SK-N-SH treated with all-trans-retinoic acid at 6 μM for 48 hours (cell line): ENCODE data around the gene ATP5MG.

ENCODE experiments used
- ATAC-seq: fragments of 200-7000 bp; cut with Tn5 transposase; 3 replicates; pipeline ENCODE4 v1.9.1; 2020; ENCODE audit warnings: mild to moderate bottlenecking, moderate library complexity
- ESRRG ChIP-seq: fragments of 250-450 bp; sonication (Bioruptor Pico); IDR thresholded peaks from 2 replicates; pipeline ENCODE4 v1.6.1; 2021; ENCODE audit warnings: mild to moderate bottlenecking
- GLIS3 ChIP-seq: fragments of 250-450 bp; sonication (Bioruptor Pico); IDR thresholded peaks from 2 replicates; pipeline ENCODE4 v1.5.0; 2020; ENCODE audit warnings: mild to moderate bottlenecking, moderate library complexity
- ISL1 ChIP-seq: fragments of 250-450 bp; sonication (Bioruptor Pico); IDR thresholded peaks from 2 replicates; pipeline ENCODE4 v2.1.2; 2022; ENCODE audit warnings: mild to moderate bottlenecking, moderate library complexity
- OSR1 ChIP-seq: fragments of 250-450 bp; sonication (Bioruptor Pico); IDR thresholded peaks from 2 replicates; pipeline ENCODE4 v1.8.0; 2022; ENCODE audit warnings: moderate library complexity, mild to moderate bottlenecking, inconsistent platforms
- PPARA ChIP-seq: fragments of 250-450 bp; sonication (Bioruptor Pico); IDR thresholded peaks from 2 replicates; pipeline ENCODE4 v1.5.0; 2020; ENCODE audit warnings: mild to moderate bottlenecking, borderline replicate concordance
- RARB ChIP-seq: fragments of 250-450 bp; sonication (Bioruptor Pico); IDR thresholded peaks from 2 replicates; pipeline ENCODE4 v1.8.0; 2021; ENCODE audit warnings: mild to moderate bottlenecking, moderate library complexity
- TOX ChIP-seq: fragments of 250-450 bp; sonication (Bioruptor Pico); IDR thresholded peaks from 2 replicates; pipeline ENCODE4 v1.8.0; 2021; ENCODE audit warnings: mild to moderate bottlenecking, moderate library complexity, borderline replicate concordance
- ZC3H10 ChIP-seq: fragments of 250-450 bp; sonication (Bioruptor Pico); IDR thresholded peaks from 2 replicates; pipeline ENCODE4 v1.5.1; 2021; ENCODE audit warnings: mild to moderate bottlenecking, moderate library complexity
- ZFP3 ChIP-seq: fragments of 250-450 bp; sonication (Bioruptor Pico); IDR thresholded peaks from 2 replicates; pipeline ENCODE4 v1.5.0; 2020; ENCODE audit warnings: mild to moderate bottlenecking, moderate library complexity
- ZNF70 ChIP-seq: fragments of 450-650 bp; formaldehyde crosslinking; IDR thresholded peaks from 2 replicates; pipeline ENCODE4 v1.5.0; 2020; ENCODE audit warnings: mild to moderate bottlenecking, moderate library complexity
- ZNF8 ChIP-seq: fragments of 450-650 bp; formaldehyde crosslinking; IDR thresholded peaks from 2 replicates; pipeline ENCODE4 v1.5.0; 2020; ENCODE audit warnings: mild to moderate bottlenecking, moderate library complexity
- TF ChIP-seq, protein P1 (sequence below): fragments of 250-450 bp; sonication (Bioruptor Pico); IDR thresholded peaks from 2 replicates; pipeline ENCODE4 v1.5.1; 2020; ENCODE audit warnings: low read depth, mild to moderate bottlenecking, moderate library complexity
- TF ChIP-seq, protein P2 (sequence below): fragments of 250-450 bp; sonication (Bioruptor Pico); IDR thresholded peaks from 2 replicates; pipeline ENCODE4 v1.5.1; 2021; ENCODE audit warnings: mild to moderate bottlenecking, moderate library complexity
- TF ChIP-seq, protein P3 (sequence below): fragments of 250-450 bp; sonication (Bioruptor Pico); IDR thresholded peaks from 2 replicates; pipeline ENCODE4 v1.8.0; 2020; ENCODE audit warnings: mild to moderate bottlenecking, moderate library complexity, borderline replicate concordance

The ATP5MG gene

DNA sequence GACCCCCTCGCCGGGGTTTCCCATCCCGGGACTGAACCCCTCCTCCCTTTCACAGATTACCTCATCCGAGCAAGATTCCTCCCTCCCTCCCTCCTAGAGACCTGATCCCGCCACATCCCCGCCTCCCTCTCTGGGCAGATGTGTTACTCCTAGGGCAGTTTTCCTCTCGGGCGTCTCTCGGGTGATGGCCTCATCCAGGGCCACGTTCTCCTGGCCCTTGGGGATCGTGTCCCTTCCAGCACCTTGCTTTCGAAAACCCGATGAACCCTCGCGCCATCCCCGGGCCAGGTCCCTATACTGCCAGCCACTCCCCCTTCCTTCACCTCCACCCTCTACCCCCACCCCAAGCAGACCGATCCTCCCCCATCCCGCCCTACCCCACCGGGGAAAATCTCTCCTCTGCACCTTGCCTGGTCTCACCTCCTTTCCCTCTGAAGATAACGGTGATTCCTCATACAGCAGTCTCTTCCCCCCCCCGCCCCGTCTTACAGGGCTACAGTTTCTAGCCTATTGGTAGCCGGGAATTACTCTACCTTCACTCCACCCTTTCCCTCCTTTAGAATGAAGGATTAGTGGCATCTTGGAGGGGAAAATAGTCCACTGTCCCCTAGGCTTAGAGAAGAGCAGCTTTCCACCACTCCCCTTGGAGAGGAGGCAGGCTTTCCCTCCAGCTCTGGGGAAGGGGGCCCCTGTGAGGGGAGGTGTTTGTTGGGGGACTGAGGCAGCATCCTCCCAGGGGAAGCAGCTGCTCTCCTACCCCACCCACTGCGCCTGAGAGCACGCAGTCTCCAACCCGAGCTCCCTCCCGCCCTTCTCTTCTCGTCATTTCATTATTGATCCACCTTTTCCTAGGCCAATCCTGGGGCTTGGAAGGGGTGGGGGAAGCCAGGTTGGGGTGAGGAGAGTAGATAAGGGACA, 36.1 kb downstream of the ATP5MG start:
- TF ChIP-seq ZFP3 (CRISPR knock-in tag) (peak; percentile 60; the same call in 1 of the 2 replicates), ISL1 (no peak)
- ATAC-seq = peak; percentile 15

DNA sequence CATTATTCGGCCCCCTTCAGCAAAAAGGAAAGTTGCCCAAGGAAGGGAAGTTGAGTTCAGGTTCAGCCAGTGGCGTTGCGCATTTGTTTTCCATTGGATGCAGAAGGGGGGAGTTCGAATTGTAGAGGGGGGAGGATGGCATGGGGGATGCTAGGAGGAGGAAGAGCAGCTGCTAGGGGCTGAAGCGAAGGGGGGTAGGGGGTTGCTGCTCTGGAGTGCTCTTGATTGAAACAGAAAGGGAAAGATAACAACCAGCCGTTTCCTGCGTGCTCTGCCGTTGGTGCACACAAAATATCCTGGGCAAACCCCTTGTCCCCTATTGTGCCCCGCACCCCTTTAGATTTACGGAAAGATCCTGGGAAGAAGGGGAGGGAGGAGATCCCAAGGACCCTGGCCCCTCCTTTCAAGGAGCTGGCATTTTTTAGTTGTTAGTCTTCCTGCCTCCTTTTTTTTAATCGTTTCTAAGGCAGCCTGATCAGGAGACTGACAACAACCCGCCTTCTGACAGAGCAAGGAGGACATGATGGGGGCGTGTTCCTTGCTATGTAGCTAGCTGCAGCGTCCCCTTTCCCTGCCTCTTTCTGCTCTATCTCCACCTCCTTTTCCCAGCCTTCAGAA, 37.0 kb downstream of the ATP5MG start:
- peak; percentile 74 for ATAC-seq
- TF ChIP-seq, protein P1, sequence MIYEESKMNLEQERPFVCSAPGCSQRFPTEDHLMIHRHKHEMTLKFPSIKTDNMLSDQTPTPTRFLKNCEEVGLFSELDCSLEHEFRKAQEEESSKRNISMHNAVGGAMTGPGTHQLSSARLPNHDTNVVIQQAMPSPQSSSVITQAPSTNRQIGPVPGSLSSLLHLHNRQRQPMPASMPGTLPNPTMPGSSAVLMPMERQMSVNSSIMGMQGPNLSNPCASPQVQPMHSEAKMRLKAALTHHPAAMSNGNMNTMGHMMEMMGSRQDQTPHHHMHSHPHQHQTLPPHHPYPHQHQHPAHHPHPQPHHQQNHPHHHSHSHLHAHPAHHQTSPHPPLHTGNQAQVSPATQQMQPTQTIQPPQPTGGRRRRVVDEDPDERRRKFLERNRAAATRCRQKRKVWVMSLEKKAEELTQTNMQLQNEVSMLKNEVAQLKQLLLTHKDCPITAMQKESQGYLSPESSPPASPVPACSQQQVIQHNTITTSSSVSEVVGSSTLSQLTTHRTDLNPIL (CRISPR knock-in tag) = no peak
- TF ChIP-seq ESRRG (CRISPR knock-in tag) (no peak), ZNF70 (CRISPR knock-in tag) (no peak)

DNA sequence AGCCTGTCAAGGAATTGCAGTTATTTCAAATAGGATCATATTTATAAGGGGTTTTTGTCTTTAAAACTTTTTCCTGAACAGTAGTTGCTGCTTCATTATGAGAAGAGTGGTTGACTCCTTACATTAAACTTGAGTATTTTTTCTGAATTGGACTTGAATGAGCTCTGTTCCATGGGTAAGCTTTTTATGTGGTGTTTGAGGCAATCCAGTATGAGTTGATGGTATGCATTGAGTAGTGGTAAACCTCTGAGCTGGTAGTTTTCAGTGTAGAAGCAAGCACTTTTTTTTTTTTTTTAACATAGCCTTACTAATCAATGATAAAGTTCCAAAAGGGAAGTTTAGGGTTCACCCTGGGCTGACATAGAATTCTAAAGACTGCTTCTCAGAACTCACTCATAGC, 38.2 kb downstream of the ATP5MG start:
- no peak for ATAC-seq
- TF ChIP-seq ZC3H10 = no peak
- TF ChIP-seq GLIS3 (CRISPR knock-in tag) = no peak
- no peak for TF ChIP-seq ESRRG (CRISPR knock-in tag)
- no peak for TF ChIP-seq PPARA (CRISPR knock-in tag)
- no peak for TF ChIP-seq ISL1
- TF ChIP-seq, all 23 proteins: peak for 0

DNA sequence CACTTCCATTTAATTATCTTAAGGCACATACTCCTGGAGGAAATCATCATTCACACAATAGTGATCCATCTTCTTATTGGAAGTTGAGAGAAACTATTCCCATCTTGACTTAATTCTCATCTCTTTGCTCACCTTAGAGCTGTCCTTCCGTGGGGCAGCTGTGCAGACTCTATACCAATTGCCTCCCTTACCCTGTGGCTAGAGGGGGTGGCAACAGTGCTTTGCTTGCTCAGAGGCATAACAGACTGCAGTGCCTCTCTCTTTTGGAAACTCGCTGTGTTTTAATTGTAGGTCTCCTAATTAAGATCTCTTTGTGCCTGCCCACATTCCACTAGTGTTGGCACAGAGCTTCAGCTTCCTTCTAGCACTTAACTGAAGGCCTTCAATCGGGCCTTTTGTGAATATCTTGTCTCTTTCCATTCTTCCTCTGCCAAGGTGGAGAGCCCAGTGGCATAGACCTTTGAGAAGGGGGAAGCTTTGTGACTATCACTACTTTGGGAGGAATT, 40.4 kb downstream of the ATP5MG start:
- TF ChIP-seq OSR1 (CRISPR knock-in tag) (no peak), ZC3H10 (no peak), RARB (CRISPR knock-in tag) (no peak), ZNF8 (CRISPR knock-in tag) (no peak), ESRRG (CRISPR knock-in tag) (no peak), ZNF70 (CRISPR knock-in tag) (no peak)
- TF ChIP-seq, protein P1 (CRISPR knock-in tag) = no peak
- TF ChIP-seq, protein P2, sequence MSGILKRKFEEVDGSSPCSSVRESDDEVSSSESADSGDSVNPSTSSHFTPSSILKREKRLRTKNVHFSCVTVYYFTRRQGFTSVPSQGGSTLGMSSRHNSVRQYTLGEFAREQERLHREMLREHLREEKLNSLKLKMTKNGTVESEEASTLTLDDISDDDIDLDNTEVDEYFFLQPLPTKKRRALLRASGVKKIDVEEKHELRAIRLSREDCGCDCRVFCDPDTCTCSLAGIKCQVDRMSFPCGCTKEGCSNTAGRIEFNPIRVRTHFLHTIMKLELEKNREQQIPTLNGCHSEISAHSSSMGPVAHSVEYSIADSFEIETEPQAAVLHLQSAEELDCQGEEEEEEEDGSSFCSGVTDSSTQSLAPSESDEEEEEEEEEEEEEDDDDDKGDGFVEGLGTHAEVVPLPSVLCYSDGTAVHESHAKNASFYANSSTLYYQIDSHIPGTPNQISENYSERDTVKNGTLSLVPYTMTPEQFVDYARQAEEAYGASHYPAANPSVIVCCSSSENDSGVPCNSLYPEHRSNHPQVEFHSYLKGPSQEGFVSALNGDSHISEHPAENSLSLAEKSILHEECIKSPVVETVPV (CRISPR knock-in tag) = no peak
- ATAC-seq = no peak

DNA sequence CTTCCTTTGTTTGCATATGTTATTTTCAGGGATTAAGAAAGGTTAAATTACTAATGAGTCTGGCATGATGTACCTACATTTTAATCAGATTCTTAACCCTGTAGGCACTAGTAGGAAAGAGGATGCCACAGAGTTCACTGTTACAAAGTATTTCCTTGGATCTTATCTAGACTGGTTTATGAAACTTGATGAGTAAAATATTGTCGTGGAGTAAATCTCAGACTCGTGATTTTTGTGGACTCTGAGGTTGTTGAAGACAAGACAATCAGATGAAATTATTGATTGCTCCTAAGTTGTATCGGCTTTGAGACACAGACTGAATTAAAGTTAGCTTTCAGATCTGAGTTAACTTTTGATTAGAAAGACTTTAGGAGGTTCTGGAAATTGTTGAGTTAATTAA, 40.9 kb downstream of the ATP5MG start:
- TF ChIP-seq TOX (CRISPR knock-in tag) (no peak), GLIS3 (CRISPR knock-in tag) (no peak), ESRRG (CRISPR knock-in tag) (no peak), ZC3H10 (no peak)
- TF ChIP-seq, protein P2 (CRISPR knock-in tag) = no peak
- TF ChIP-seq, protein P3, sequence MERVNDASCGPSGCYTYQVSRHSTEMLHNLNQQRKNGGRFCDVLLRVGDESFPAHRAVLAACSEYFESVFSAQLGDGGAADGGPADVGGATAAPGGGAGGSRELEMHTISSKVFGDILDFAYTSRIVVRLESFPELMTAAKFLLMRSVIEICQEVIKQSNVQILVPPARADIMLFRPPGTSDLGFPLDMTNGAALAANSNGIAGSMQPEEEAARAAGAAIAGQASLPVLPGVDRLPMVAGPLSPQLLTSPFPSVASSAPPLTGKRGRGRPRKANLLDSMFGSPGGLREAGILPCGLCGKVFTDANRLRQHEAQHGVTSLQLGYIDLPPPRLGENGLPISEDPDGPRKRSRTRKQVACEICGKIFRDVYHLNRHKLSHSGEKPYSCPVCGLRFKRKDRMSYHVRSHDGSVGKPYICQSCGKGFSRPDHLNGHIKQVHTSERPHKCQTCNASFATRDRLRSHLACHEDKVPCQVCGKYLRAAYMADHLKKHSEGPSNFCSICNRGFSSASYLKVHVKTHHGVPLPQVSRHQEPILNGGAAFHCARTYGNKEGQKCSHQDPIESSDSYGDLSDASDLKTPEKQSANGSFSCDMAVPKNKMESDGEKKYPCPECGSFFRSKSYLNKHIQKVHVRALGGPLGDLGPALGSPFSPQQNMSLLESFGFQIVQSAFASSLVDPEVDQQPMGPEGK (CRISPR knock-in tag) = no peak
- TF ChIP-seq, all 23 proteins: peak for 0
- ATAC-seq = no peak
